Keratinocyte (primary cell): ENCODE data around the gene YWHAH.

ENCODE experiments used
- CTCF ChIP-seq, 3 experiments: IDR thresholded peaks in 1 of 3; conservative IDR thresholded peaks in 1 of 3; optimal IDR thresholded peaks in 1 of 3; 2 replicates in 2 of 3; 3 replicates in 1 of 3; pipeline versions ENCODE3 to v1.5.1; 2011; ENCODE audit warnings: low read length in 3 of 3, mild to moderate bottlenecking in 3 of 3, moderate library complexity in 2 of 3, control low read depth in 1 of 3, inconsistent platforms in 1 of 3; ENCODE audit not compliant: insufficient read depth in 2 of 3; ENCODE audit errors: extremely low read depth in 1 of 3
- EZH2 ChIP-seq: IDR thresholded peaks from one replicate; pipeline ENCODE4 v1.6.1; 2012; ENCODE audit warnings: inconsistent platforms, mild to moderate bottlenecking, low read length, moderate library complexity

GRCh38 chr22:32000181-32000580 lies 55.8 kb downstream of the YWHAH start:
- TF ChIP-seq CTCF (optimal IDR thresholded peaks at IDR 0.05 in 1 of 3, IDR thresholded peaks at IDR 0.05 in 1 of 3, conservative IDR thresholded peaks at IDR 0.05 in 1 of 3; ENCODE audit: extremely low read depth in 1 of 3, insufficient read depth in 2 of 3, low read length in 3 of 3) (no peak), EZH2 (no peak)
